Peyer's patch (tissue), 4 donors: ENCODE results near the gene CDH6. TPM values are rescaled to one million over a fixed set of nuclear protein-coding genes. Genes with fewer than 3 reads are reported as not detected.
A peak's percentile ranks its signal among the peaks of the same experiment; 100 is the strongest.

Experiments used
- DNase-seq, 3 donors: peaks; one replicate each; pipeline ENCODE4 v3.0.0-alpha.2; 2017 to 2019
- H3K27ac ChIP-seq, 4 donors: fragments of 200-600 bp; sonication (generic); one replicate each; pipeline ENCODE4 v1.5.1; 2016 to 2019
- H3K27me3 ChIP-seq, 2 donors: fragments of 200-600 bp; sonication (generic); one replicate each; pipeline ENCODE4 v1.5.1; 2019
- H3K36me3 ChIP-seq, 3 donors: fragments of 200-600 bp; sonication (generic); one replicate each; pipeline ENCODE4 v1.5.1; 2016 to 2019
- H3K4me1 ChIP-seq, 4 donors: fragments of 200-600 bp; sonication (generic); one replicate each; pipeline ENCODE4 v1.5.1; 2016 to 2019
- H3K4me3 ChIP-seq, 4 donors: fragments of 200-600 bp; sonication (generic); 1 replicate in 3 of 4; 2 replicates in 1 of 4; pipeline ENCODE4 v1.5.1; 2016 to 2019; ENCODE audit warnings: mild to moderate bottlenecking in 1 of 4
- H3K9me3 ChIP-seq, 4 donors: fragments of 200-600 bp; sonication (generic); one replicate each; pipeline ENCODE4 v1.5.1; 2016 to 2019; ENCODE audit warnings: mild to moderate bottlenecking in 1 of 4
- POLR2A ChIP-seq, 2 donors: fragments of 450-650 bp; IDR thresholded peaks; one replicate each; pipeline ENCODE4 v1.5.1; 2017; ENCODE audit warnings: antibody characterized with exemption in 2 of 2, mild to moderate bottlenecking in 2 of 2, moderate library complexity in 2 of 2
- total RNA-seq, 4 donors: library from RNA; depleted of rRNA; stranded (reverse); fragments of >200 nt; gene quantifications; one replicate each; pipeline ENCODE4 v1.1.0, GENCODE V29; 2016
- TF ChIP-seq, protein P1 (sequence below), 6 experiments: fragments of 450-650 bp in 4 of 6; fragments of 200-600 bp in 2 of 6; sonication (generic) in 1 of 6; IDR thresholded peaks; one replicate each; pipeline ENCODE4 v1.5.1; 2017 to 2019; ENCODE audit warnings: antibody characterized with exemption in 6 of 6, mild to moderate bottlenecking in 3 of 6, moderate library complexity in 1 of 6

The CDH6 gene
- 1 to 10 TPM in 2 of 4 donors, under 1 TPM in 2; 0.85 to 5.8 (median 1.1) TPM for total RNA-seq

DNA sequence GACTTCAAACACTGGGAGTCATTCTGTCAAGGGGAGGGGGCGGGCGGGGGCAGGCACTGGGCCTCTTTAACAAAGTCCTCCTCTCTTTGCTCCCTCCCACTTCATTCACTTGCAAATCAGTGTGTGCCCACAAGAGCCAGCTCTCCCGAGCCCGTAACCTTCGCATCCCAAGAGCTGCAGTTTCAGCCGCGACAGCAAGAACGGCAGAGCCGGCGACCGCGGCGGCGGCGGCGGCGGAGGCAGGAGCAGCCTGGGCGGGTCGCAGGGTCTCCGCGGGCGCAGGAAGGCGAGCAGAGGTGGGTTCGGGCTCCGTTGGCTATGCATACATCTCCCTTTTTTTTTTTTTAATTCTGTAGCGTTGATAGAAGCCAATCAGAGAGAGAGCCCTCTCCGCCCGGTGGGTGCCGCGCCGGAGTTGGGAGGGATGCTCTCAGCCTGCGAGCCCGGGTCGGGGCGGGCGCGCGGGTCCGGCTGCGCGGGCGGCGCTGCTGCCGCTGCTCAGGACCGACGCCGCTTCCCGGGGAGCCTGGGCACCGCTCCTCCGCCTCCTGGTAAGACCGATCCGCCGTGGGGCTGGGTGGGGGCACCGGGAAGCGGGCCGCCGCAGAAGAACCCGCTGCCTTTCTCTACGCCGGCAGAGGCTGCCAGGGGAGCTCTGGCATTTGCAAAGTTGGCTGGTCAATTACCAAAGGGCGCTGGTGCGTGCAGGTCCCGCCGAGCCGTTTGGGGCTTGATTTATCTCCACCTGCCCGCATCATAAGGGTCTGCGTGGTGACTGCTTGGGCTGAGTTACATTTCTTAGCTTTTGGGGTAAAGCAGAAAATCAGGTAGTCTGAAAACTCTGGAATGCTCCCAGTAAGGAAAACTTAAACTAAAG, at the start of gene CDH6:
Gene CDH6 (plus strand): TSS at position 96 of the 877 bp plus-strand sequence. CDS start 73,788 bp downstream, outside the sequence.
- no peak within 1 kb of the TSS for H3K27ac ChIP-seq
- no peaks in the 10 kb centered on the region for H3K36me3 ChIP-seq
- DNase-seq = peak in 1 of 3 donors; percentile 49
- no peak for TF ChIP-seq POLR2A (IDR thresholded peaks at IDR 0.05)
- TF ChIP-seq, protein P1, sequence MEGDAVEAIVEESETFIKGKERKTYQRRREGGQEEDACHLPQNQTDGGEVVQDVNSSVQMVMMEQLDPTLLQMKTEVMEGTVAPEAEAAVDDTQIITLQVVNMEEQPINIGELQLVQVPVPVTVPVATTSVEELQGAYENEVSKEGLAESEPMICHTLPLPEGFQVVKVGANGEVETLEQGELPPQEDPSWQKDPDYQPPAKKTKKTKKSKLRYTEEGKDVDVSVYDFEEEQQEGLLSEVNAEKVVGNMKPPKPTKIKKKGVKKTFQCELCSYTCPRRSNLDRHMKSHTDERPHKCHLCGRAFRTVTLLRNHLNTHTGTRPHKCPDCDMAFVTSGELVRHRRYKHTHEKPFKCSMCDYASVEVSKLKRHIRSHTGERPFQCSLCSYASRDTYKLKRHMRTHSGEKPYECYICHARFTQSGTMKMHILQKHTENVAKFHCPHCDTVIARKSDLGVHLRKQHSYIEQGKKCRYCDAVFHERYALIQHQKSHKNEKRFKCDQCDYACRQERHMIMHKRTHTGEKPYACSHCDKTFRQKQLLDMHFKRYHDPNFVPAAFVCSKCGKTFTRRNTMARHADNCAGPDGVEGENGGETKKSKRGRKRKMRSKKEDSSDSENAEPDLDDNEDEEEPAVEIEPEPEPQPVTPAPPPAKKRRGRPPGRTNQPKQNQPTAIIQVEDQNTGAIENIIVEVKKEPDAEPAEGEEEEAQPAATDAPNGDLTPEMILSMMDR (IDR thresholded peaks at IDR 0.05) = no peak
- H3K4me1 ChIP-seq = peaks cover 0 to 21% (median 0%) of the 10 kb centered on the region in 4 donors
- no peaks in the 10 kb centered on the region for H3K9me3 ChIP-seq
- peak within 1 kb of the TSS; percentile 4 to 43 (median 27) for H3K4me3 ChIP-seq
- no peaks in the 10 kb centered on the region for H3K27me3 ChIP-seq

DNA sequence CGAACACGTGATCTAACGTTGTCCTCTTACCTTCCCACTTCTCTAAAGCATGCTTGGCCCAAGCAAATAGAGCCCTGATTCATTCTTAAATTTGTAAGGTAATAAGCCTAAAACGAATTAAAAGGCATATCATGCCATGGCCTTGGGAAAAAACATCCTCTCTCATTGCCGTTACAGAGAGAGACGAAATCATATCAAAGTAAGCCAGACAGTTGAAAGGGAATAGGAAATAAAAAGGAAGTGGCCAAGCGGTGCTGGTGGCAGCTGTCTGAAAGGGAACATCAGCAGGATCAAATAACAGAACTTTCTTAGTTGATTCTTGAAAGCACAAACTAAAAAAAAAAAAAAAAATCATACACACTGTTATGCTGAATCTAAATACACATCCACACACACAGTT, 49.1 kb upstream of the CDH6 start:
- no peaks in the 10 kb centered on the region for H3K4me1 ChIP-seq
- H3K27me3 ChIP-seq = no peaks in the 10 kb centered on the region

DNA sequence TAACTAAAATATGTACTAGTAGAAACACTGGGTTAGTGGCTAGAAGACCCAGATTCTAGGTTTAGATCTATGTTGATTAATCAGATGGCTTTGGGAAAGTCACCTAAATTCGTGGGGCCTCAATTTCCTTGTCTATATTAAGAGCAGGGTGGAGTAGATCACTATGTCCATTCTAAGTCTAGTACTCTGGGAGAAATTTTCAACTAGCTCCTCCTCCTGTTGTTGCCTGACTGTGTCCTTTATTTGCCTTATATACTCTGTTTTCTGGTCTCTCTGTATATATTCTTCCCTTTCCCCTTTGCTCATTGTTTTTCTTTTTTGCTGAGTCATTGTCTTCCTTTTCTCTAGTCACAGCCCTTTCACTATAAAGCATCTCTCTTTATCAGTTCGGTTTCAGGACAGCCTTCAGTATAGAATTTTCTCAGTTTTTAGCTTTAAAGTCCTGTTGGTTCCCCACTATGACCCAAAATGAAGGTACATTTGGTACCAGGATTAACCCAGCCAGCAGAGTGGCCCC, 44.5 kb upstream of the CDH6 start:
- H3K27ac ChIP-seq = no peak overlapping the region
- no peaks in the 10 kb centered on the region for H3K4me1 ChIP-seq
- H3K9me3 ChIP-seq = no peaks in the 10 kb centered on the region
- no peak overlapping the region for H3K4me3 ChIP-seq
- H3K36me3 ChIP-seq = no peaks in the 10 kb centered on the region
- TF ChIP-seq, protein P1 (IDR thresholded peaks at IDR 0.05) = no peak
- TF ChIP-seq POLR2A (IDR thresholded peaks at IDR 0.05) = no peak
- no peak for DNase-seq
- H3K27me3 ChIP-seq = no peaks in the 10 kb centered on the region

More for the DNA sequence above, 49.1 kb upstream of the CDH6 start:
- Histone ChIP-seq H3K27ac (no peak overlapping the region), H3K36me3 (no peaks in the 10 kb centered on the region), H3K4me3 (no peak overlapping the region), H3K9me3 (no peaks in the 10 kb centered on the region)
- TF ChIP-seq POLR2A (IDR thresholded peaks at IDR 0.05) = no peak
- TF ChIP-seq, protein P1 (IDR thresholded peaks at IDR 0.05) = no peak
- DNase-seq = no peak

DNA sequence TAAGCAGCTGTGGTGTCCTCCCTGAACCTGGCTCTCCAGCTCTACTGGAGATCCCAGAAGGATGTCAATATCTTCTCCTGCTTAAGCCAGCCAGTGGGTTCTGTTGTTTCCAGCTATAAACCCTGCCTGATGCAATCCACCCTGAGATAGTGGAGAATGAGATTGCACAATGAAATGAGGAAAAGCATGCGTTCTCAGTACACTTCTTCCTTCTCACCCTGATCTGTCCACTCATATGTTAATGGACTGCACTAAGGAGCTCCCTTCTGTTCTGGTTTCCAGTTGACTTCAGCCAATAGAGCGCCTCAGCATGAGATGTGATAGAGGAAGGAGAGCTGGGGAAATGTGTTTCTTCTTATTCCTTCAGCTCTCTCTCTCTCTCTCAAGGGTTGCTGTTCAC, 40.0 kb upstream of the CDH6 start:
- TF ChIP-seq, protein P1 (IDR thresholded peaks at IDR 0.05) = no peak
- no peak for TF ChIP-seq POLR2A (IDR thresholded peaks at IDR 0.05)
- H3K36me3 ChIP-seq = no peaks in the 10 kb centered on the region
- no peaks in the 10 kb centered on the region for H3K9me3 ChIP-seq
- no peak overlapping the region for H3K4me3 ChIP-seq
- no peaks in the 10 kb centered on the region for H3K4me1 ChIP-seq
- H3K27ac ChIP-seq = no peak overlapping the region
- DNase-seq = no peak
- no peaks in the 10 kb centered on the region for H3K27me3 ChIP-seq

DNA sequence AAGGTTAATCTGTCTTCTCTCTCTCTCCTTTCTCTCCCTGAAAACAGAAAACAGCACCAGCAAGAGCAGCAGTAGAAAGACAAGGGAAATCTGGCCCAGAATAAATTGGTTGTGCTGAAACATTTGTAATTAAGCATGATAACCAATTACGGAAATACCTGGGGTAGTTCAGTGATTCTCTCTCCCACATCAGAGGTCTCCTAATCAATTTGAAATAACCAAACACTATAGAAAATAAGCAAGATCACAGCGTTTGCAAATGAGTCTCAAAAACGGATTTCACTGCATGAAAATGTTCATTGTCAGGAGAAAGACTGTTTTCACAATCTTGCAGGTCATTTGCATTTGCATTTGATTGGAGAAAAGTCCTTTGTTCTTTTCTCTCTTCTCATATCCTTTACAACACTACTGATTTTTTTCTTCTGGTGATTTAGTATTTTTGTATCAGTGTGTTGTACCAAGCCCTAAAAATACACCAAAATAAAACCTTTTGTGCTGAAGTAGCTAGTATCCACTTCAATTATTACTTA, 36.8 kb upstream of the CDH6 start:
- Histone ChIP-seq H3K27ac (no peak overlapping the region), H3K9me3 (no peaks in the 10 kb centered on the region), H3K36me3 (no peaks in the 10 kb centered on the region), H3K27me3 (no peaks in the 10 kb centered on the region), H3K4me3 (no peak overlapping the region), H3K4me1 (peaks cover 0 to 4% (median 0%) of the 10 kb centered on the region in 4 donors)
- no peak for DNase-seq
- TF ChIP-seq, protein P1 (IDR thresholded peaks at IDR 0.05) = no peak
- no peak for TF ChIP-seq POLR2A (IDR thresholded peaks at IDR 0.05)
